A549 (cell line): ENCODE results near the gene PLBD2. TPM values are rescaled to one million over a fixed set of nuclear protein-coding genes. Genes with fewer than 3 reads are reported as not detected.
A peak's percentile ranks its signal among the peaks of the same experiment; 100 is the strongest.
"Not testable (repeated sequence)": the region's sequence is repeated elsewhere in the genome, so short reads cannot be mapped to it uniquely, and the experiment has no call there.

Source experiments
- ATAC-seq, 2 experiments: fragments of 200-7000 bp in 1 of 2; fragments of >200 bp in 1 of 2; cut with Nextera tagmentation in 1 of 2; cut with Tn5 transposase in 1 of 2; 3 replicates each; pipeline versions ENCODE4 v1.8.0 to v1.9.1; 2018 to 2020; ENCODE audit warnings: mild to moderate bottlenecking in 1 of 2, moderate library complexity in 1 of 2
- CTCF ChIA-PET: fragments of 300-600 bp; sonication (Branson Sonifier 250); formaldehyde crosslinking; extraction: SDS; loops from one replicate; lab custom pipeline; 2021; ENCODE audit warnings: antibody characterized with exemption, inconsistent platforms; lab: Yijun Ruan, JAX
- POLR2A ChIA-PET: fragments of 350-600 bp; formaldehyde crosslinking; extraction: SDS; loops from one replicate; lab custom pipeline; 2021; ENCODE audit warnings: antibody characterized with exemption, inconsistent platforms; lab: Yijun Ruan, JAX
- DNase-seq, 2 experiments: peaks; one replicate each; pipeline versions ENCODE4 v3.0.0 to v3.0.0-alpha.2; 2011 to 2016; ENCODE audit warnings: low read depth in 1 of 2, low spot score in 1 of 2
- FAIRE-seq: peaks from 2 replicates; lab custom pipeline; 2011; peaks lifted over from hg19 to GRCh38; lab: Jason Lieb, UNC
- H3K27ac ChIP-seq, 2 experiments: fragments of >200 bp; sonication (Bioruptor Twin); formaldehyde crosslinking; 3 replicates each; pipeline ENCODE4 v1.5.1; 2016 to 2017
- H3K4me1 ChIP-seq: fragments of >200 bp; sonication (Bioruptor Twin); formaldehyde crosslinking; 3 replicates; pipeline ENCODE4 v1.6.1; 2016
- H3K4me2 ChIP-seq: fragments of >200 bp; sonication (Bioruptor Twin); formaldehyde crosslinking; 3 replicates; pipeline ENCODE4 v1.6.1; 2016
- H3K4me3 ChIP-seq: fragments of >200 bp; sonication (Bioruptor Twin); formaldehyde crosslinking; 3 replicates; pipeline ENCODE4 v1.5.1; 2016
- H3K9me3 ChIP-seq: fragments of >200 bp; sonication (Bioruptor Twin); formaldehyde crosslinking; 3 replicates; pipeline ENCODE4 v1.6.1; 2016
- BCL3 ChIP-seq: fragments of >200 bp; sonication (Bioruptor Twin); formaldehyde crosslinking; IDR thresholded peaks from 3 replicates; pipeline ENCODE4 v1.6.1; 2016
- EHMT2 ChIP-seq: fragments of 200-600 bp; sonication (generic); IDR thresholded peaks from 2 replicates; pipeline ENCODE4 v1.6.1; 2016; ENCODE audit warnings: antibody characterized with exemption, low read depth, mild to moderate bottlenecking, moderate library complexity
- FOXS1 ChIP-seq: fragments of 250-450 bp; sonication (Bioruptor Pico); IDR thresholded peaks from 2 replicates; pipeline ENCODE4 v1.5.0; 2020; ENCODE audit warnings: mild to moderate bottlenecking, moderate library complexity
- HES2 ChIP-seq: fragments of >200 bp; sonication (Bioruptor Twin); formaldehyde crosslinking; IDR thresholded peaks from 2 replicates; pipeline ENCODE4 v1.6.1; 2016
- HMGXB4 ChIP-seq: fragments of 250-450 bp; sonication (Bioruptor Pico); IDR thresholded peaks from 2 replicates; pipeline ENCODE4 v1.5.0; 2021; ENCODE audit warnings: mild to moderate bottlenecking, moderate library complexity, borderline replicate concordance
- HOXA7 ChIP-seq: fragments of 250-450 bp; sonication (Bioruptor Pico); IDR thresholded peaks from 2 replicates; pipeline ENCODE4 v1.5.0; 2020; ENCODE audit warnings: mild to moderate bottlenecking, moderate library complexity
- JUN ChIP-seq, 2 experiments: fragments of >200 bp; sonication (Bioruptor Twin); formaldehyde crosslinking; IDR thresholded peaks; 2 replicates in 1 of 2; 3 replicates in 1 of 2; pipeline ENCODE4 v1.6.1; 2016 to 2017
- KDM1A ChIP-seq: fragments of 200-600 bp; sonication (generic); IDR thresholded peaks from 2 replicates; pipeline ENCODE4 v1.6.1; 2016; ENCODE audit warnings: low read depth, mild to moderate bottlenecking
- MYC ChIP-seq: IDR thresholded peaks from 2 replicates; pipeline ENCODE4 v1.6.1; 2012; ENCODE audit warnings: mild to moderate bottlenecking, inconsistent platforms, low read length, improper control_type of control experiment, borderline replicate concordance
- NFE2L2 ChIP-seq: fragments of 150-350 bp; conservative IDR thresholded peaks from 2 replicates; pipeline ENCODE4 v1.6.1; 2014; ENCODE audit warnings: low read length
- NPAS2 ChIP-seq: fragments of 250-450 bp; sonication (Bioruptor Pico); IDR thresholded peaks from 2 replicates; pipeline ENCODE4 v1.8.0; 2022; ENCODE audit warnings: mild to moderate bottlenecking, moderate library complexity, borderline replicate concordance
- POLR2A ChIP-seq: IDR thresholded peaks from 2 replicates; pipeline ENCODE4 v1.6.1; 2012; ENCODE audit warnings: mild to moderate bottlenecking, low read length
- SMC3 ChIP-seq: fragments of >200 bp; sonication (Bioruptor Twin); formaldehyde crosslinking; IDR thresholded peaks from 3 replicates; pipeline ENCODE4 v1.6.1; 2018; ENCODE audit warnings: inconsistent platforms
- SREBF2 ChIP-seq: fragments of 450-650 bp; IDR thresholded peaks from 2 replicates; pipeline ENCODE4 v1.6.1; 2014; ENCODE audit warnings: mild to moderate bottlenecking, moderate library complexity
- ZFP36 ChIP-seq: fragments of 450-650 bp; IDR thresholded peaks from 2 replicates; pipeline ENCODE4 v1.6.1; 2014; ENCODE audit warnings: borderline replicate concordance; ENCODE audit not compliant: partially characterized antibody
- WGBS: methylation state at CpG from one replicate; pipeline ENCODE4 v1.1.6; 2017; ENCODE audit errors: missing lambda C conversion rate; 5-methylcytosine and 5-hydroxymethylcytosine counted together
- polyA plus RNA-seq, 4 experiments: library from polyadenylated mRNA; depleted of rRNA in 3 of 4; stranded (reverse); fragments of >200 nt; fragmentation: RNase III in 1 of 4; extraction: RNeasy Plus Mini Kit Qiagen cat#74134 plus additional on column Dnase treatment in 1 of 4; gene quantifications; 2 replicates in 3 of 4; 3 replicates in 1 of 4; pipeline ENCODE4 v1.2.3, GENCODE V29; 2011 to 2017

The PLBD2 gene
- polyA plus RNA-seq, 2 of the 4 experiments (the other 2 are of a cell fraction), result 13.2 to 25.9 TPM

GRCh38 chr12:113348849-113349536 is 9.4 kb upstream of the PLBD2 start:
- no peak overlapping the region for H3K4me3 ChIP-seq
- WGBS, result 80% methylated on average over 19 of the region's 19 CpGs
- H3K9me3 ChIP-seq, result no peaks in the 10 kb centered on the region
- TF ChIP-seq POLR2A, result no peak
- no peak for TF ChIP-seq BCL3
- no peak for TF ChIP-seq ZFP36
- no peak for TF ChIP-seq EHMT2
- TF ChIP-seq SREBF2, result no peak
- no peak for TF ChIP-seq KDM1A
- no peak for TF ChIP-seq NPAS2 (CRISPR knock-in tag)
- TF ChIP-seq HES2, result no peak
- no peak for TF ChIP-seq HMGXB4
- no peak for TF ChIP-seq NFE2L2
- no peak for TF ChIP-seq HOXA7
- TF ChIP-seq JUN (IDR thresholded peaks at IDR 0.05), result no peak
- no peak for DNase-seq
- no peaks in the 10 kb centered on the region for H3K4me1 ChIP-seq
- ChIA-PET POLR2A (no interaction called here), CTCF (interaction anchor here (1.4 to 1.5 kb wide), 2 partner anchors 11 to 27 kb away, joined by 3 to 4 read pairs; no protein-coding TSS in a partner anchor)
- H3K4me2 ChIP-seq, result no peak overlapping the region
- H3K27ac ChIP-seq, result no peak overlapping the region
- FAIRE-seq, result no peak
- ATAC-seq, result peak in 1 of 2 experiments; percentile 19; a peak in 2 of 6 replicates

GRCh38 chr12:113351089-113351488 is 7.3 kb upstream of the PLBD2 start:
- Histone ChIP-seq H3K4me1 (no peaks in the 10 kb centered on the region), H3K4me3 (no peak overlapping the region), H3K4me2 (no peak overlapping the region), H3K27ac (no peak overlapping the region), H3K9me3 (no peaks in the 10 kb centered on the region)
- no peak for TF ChIP-seq BCL3
- TF ChIP-seq MYC, result no peak
- TF ChIP-seq SMC3, result no peak
- TF ChIP-seq FOXS1 (CRISPR knock-in tag), result no peak
- peak; percentile 9 for TF ChIP-seq ZFP36
- no peak for ATAC-seq
- ChIA-PET POLR2A (no interaction called here), CTCF (interaction anchor here (0.6 to 1.9 kb wide), 4 partner anchors 32 to 1574 kb away, joined by 3 to 5 read pairs (median 3); no protein-coding TSS in a partner anchor)
- no peak for DNase-seq
- no peak for FAIRE-seq

- H3K9me3 ChIP-seq, H3K4me1 ChIP-seq, H3K4me3 ChIP-seq, POLR2A ChIA-PET, H3K27ac ChIP-seq, FAIRE-seq, DNase-seq, H3K4me2 ChIP-seq, ATAC-seq: not testable (repeated sequence)
- CTCF ChIA-PET, result interaction anchor here (0.5 to 3.0 kb wide), 4 partner anchors 13 to 72 kb away, joined by 3 to 11 read pairs (median 4); no protein-coding TSS in a partner anchor
- 48% methylated on average over 7 of the region's 7 CpGs for WGBS
Measured at GRCh38 chr12:113354192-113354591, 4.2 kb upstream of the PLBD2 start.
